Thyroid gland (tissue), 4 donors: Measurements from ENCODE around the gene AGMO.

Experiments
- POLR2A ChIP-seq, 2 donors: fragments of 450-650 bp; IDR thresholded peaks; one replicate each; pipeline ENCODE4 v1.6.1; 2017; ENCODE audit warnings: antibody characterized with exemption in 2 of 2, mild to moderate bottlenecking in 2 of 2, moderate library complexity in 1 of 2
- TF ChIP-seq, protein P1 (sequence below), 6 experiments: fragments of 200-600 bp in 3 of 6; fragments of 450-650 bp in 3 of 6; sonication (generic) in 3 of 6; IDR thresholded peaks; one replicate each; pipeline ENCODE4 v1.5.1; 2016 to 2019; ENCODE audit warnings: antibody characterized with exemption in 6 of 6, mild to moderate bottlenecking in 2 of 6, inconsistent platforms in 1 of 6, moderate library complexity in 1 of 6

DNA sequence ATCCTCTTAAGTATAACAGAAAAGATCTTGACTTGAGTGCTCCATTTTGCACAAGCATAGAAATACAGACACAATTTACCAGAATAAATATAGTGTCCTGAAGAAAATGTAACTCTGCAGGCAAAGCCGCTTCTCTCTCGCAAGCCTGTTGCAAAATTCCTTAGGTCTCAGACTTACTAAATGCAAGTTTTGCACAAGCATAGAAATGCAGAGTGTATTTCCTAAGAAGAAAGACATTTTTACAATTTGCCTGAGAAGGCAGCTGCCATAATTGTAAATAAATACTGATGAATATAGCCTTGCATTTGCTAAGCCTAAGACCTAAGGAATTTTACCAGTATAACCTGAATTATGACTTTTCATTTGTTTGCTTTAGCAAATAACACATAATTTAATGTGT is 67.1 kb downstream of the AGMO start:
- TF ChIP-seq, protein P1, sequence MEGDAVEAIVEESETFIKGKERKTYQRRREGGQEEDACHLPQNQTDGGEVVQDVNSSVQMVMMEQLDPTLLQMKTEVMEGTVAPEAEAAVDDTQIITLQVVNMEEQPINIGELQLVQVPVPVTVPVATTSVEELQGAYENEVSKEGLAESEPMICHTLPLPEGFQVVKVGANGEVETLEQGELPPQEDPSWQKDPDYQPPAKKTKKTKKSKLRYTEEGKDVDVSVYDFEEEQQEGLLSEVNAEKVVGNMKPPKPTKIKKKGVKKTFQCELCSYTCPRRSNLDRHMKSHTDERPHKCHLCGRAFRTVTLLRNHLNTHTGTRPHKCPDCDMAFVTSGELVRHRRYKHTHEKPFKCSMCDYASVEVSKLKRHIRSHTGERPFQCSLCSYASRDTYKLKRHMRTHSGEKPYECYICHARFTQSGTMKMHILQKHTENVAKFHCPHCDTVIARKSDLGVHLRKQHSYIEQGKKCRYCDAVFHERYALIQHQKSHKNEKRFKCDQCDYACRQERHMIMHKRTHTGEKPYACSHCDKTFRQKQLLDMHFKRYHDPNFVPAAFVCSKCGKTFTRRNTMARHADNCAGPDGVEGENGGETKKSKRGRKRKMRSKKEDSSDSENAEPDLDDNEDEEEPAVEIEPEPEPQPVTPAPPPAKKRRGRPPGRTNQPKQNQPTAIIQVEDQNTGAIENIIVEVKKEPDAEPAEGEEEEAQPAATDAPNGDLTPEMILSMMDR (IDR thresholded peaks at IDR 0.05), result no peak
- TF ChIP-seq POLR2A (IDR thresholded peaks at IDR 0.05), result no peak
